Measurements from ENCODE around the gene ZBTB44. TPM values are rescaled to one million over a fixed set of nuclear protein-coding genes. Genes with fewer than 3 reads are reported as not detected.
"Not testable (repeated sequence)": the region's sequence is repeated elsewhere in the genome, so short reads cannot be mapped to it uniquely, and the experiment has no call there.

ZBTB44 gene
- polyA plus RNA-seq, 3 donors, result 7.1 to 19.0 (median 8.8) TPM

- 91 to 92% (median 92%) methylated on average over 53 of the region's 53 CpGs for WGBS, 3 donors
- no peak overlapping the region for H3K27ac ChIP-seq (ENCODE audit: low read depth, low read length)
Observed at GRCh38 chr11:130209128-130209932, 105.4 kb downstream of the ZBTB44 start.

- H3K27ac ChIP-seq (ENCODE audit: low read depth, low read length), result no peak overlapping the region
- 87 to 94% (median 93%) methylated on average over 44 to 45 of the region's 45 CpGs for WGBS, 3 donors
Observed at GRCh38 chr11:130208241-130209127, 106.2 kb downstream of the ZBTB44 start.

GRCh38 chr11:130206141-130206540 is 108.6 kb downstream of the ZBTB44 start:
- H3K27ac ChIP-seq (ENCODE audit: low read depth, low read length), result no peak overlapping the region
- WGBS, 3 donors, result 88 to 95% (median 88%) methylated on average over 22 of the region's 22 CpGs

- WGBS, 3 donors, result 89 to 96% (median 90%) methylated on average over 11 of the region's 11 CpGs
Observed at GRCh38 chr11:130204703-130205095, 110.0 kb downstream of the ZBTB44 start.

GRCh38 chr11:130203766-130204702 is 110.7 kb downstream of the ZBTB44 start:
- WGBS, 3 donors, result 86 to 94% (median 94%) methylated on average over 27 of the region's 27 CpGs
- H3K27ac ChIP-seq (ENCODE audit: low read depth, low read length), result no peak overlapping the region

More at GRCh38 chr11:130204703-130205095, 110.0 kb downstream of the ZBTB44 start:
- no peak overlapping the region for H3K27ac ChIP-seq (ENCODE audit: low read depth, low read length)

GRCh38 chr11:130202818-130203689 is 111.7 kb downstream of the ZBTB44 start:
- 73 to 91% (median 74%) methylated on average over 25 of the region's 25 CpGs for WGBS, 3 donors
- H3K27ac ChIP-seq (ENCODE audit: low read depth, low read length), result no peak overlapping the region

- 71 to 84% (median 76%) methylated on average over 12 of the region's 12 CpGs for WGBS, 3 donors
- no peak overlapping the region for H3K27ac ChIP-seq (ENCODE audit: low read depth, low read length)
Observed at GRCh38 chr11:130202009-130202817, 112.5 kb downstream of the ZBTB44 start.

GRCh38 chr11:130201026-130201425 is 113.7 kb downstream of the ZBTB44 start:
- no peak overlapping the region for H3K27ac ChIP-seq (ENCODE audit: low read depth, low read length)
- WGBS, 3 donors, result 82 to 96% (median 94%) methylated on average over 7 of the region's 7 CpGs

- no peak overlapping the region for H3K27ac ChIP-seq (ENCODE audit: low read depth, low read length)
- WGBS, 3 donors, result 88 to 97% (median 92%) methylated on average over 12 of the region's 12 CpGs
Observed at GRCh38 chr11:130199792-130200191, 114.9 kb downstream of the ZBTB44 start.

- no peak overlapping the region for H3K27ac ChIP-seq (ENCODE audit: low read depth, low read length)
- 94 to 95% (median 95%) methylated on average over 15 of the region's 15 CpGs for WGBS, 3 donors
Observed at GRCh38 chr11:130198964-130199363, 115.8 kb downstream of the ZBTB44 start.

GRCh38 chr11:130198292-130198691 is 116.4 kb downstream of the ZBTB44 start:
- no peak overlapping the region for H3K27ac ChIP-seq (ENCODE audit: low read depth, low read length)
- WGBS, 3 donors, result 81 to 86% (median 84%) methylated on average over 19 to 22 of the region's 22 CpGs

- H3K27ac ChIP-seq (ENCODE audit: low read depth, low read length), result no peak overlapping the region
- 88 to 92% (median 89%) methylated on average over 27 of the region's 27 CpGs for WGBS, 3 donors
Observed at GRCh38 chr11:130197386-130198035, 117.2 kb downstream of the ZBTB44 start.

- WGBS, 3 donors, result 94% methylated on average over 21 of the region's 21 CpGs
- no peak overlapping the region for H3K27ac ChIP-seq (ENCODE audit: low read depth, low read length)
Observed at GRCh38 chr11:130194241-130195023, 120.3 kb downstream of the ZBTB44 start.

GRCh38 chr11:130193551-130193950 is 121.2 kb downstream of the ZBTB44 start:
- WGBS, 3 donors, result 88 to 95% (median 93%) methylated on average over 13 to 14 of the region's 14 CpGs
- not testable (repeated sequence) for H3K27ac ChIP-seq (ENCODE audit: low read depth, low read length)

GRCh38 chr11:130192845-130193267 is 121.9 kb downstream of the ZBTB44 start:
- 25 to 84% (median 78%) methylated on average over 4 of the region's 4 CpGs for WGBS, 3 donors
- H3K27ac ChIP-seq (ENCODE audit: low read depth, low read length), result no peak overlapping the region
